Mesenchymal stem cell (in vitro differentiated cells and primary cell): ENCODE results near the gene CEMIP.

ENCODE experiments used
- DNase-seq: peaks from one replicate; pipeline ENCODE4 v3.0.0-alpha.2; 2013
- H2AFZ ChIP-seq: one replicate; pipeline ENCODE4 v1.6.1; 2013; ENCODE audit warnings: low read depth, mild to moderate bottlenecking, control low read depth, inconsistent platforms, low read length, moderate library complexity
- H2AK5ac ChIP-seq: 2 replicates; pipeline ENCODE4 v1.6.1; 2013; ENCODE audit warnings: low read length, moderate library complexity, mild to moderate bottlenecking, inconsistent platforms; ENCODE audit not compliant: severe bottlenecking
- H2BK120ac ChIP-seq: one replicate; pipeline ENCODE4 v1.6.1; 2013; ENCODE audit warnings: low read depth, mild to moderate bottlenecking, inconsistent platforms, low read length, moderate library complexity
- H2BK12ac ChIP-seq, 2 experiments: one replicate each; pipeline ENCODE4 v1.6.1; 2013; ENCODE audit warnings: inconsistent platforms in 2 of 2, low read length in 2 of 2, mild to moderate bottlenecking in 2 of 2, moderate library complexity in 2 of 2, control low read depth in 1 of 2
- H2BK15ac ChIP-seq: one replicate; pipeline ENCODE4 v1.6.1; 2013; ENCODE audit warnings: mild to moderate bottlenecking, low read depth, inconsistent platforms; ENCODE audit not compliant: poor library complexity, severe bottlenecking
- H2BK5ac ChIP-seq: 2 replicates; pipeline ENCODE4 v1.6.1; 2013; ENCODE audit warnings: low read depth, mild to moderate bottlenecking, low read length, control low read depth, inconsistent platforms; ENCODE audit not compliant: poor library complexity, severe bottlenecking
- H3K14ac ChIP-seq, 2 experiments: one replicate each; pipeline ENCODE4 v1.6.1; 2013; ENCODE audit warnings: inconsistent platforms in 2 of 2, low read length in 2 of 2, control low read depth in 1 of 2, mild to moderate bottlenecking in 1 of 2, moderate library complexity in 1 of 2
- H3K18ac ChIP-seq, 2 experiments: one replicate each; pipeline ENCODE4 v1.6.1; 2013; ENCODE audit warnings: inconsistent platforms in 2 of 2, low read length in 2 of 2, control low read depth in 1 of 2, low read depth in 1 of 2, mild to moderate bottlenecking in 1 of 2
- H3K23ac ChIP-seq, 2 experiments: one replicate each; pipeline ENCODE4 v1.6.1; 2013; ENCODE audit warnings: inconsistent platforms in 2 of 2, low read length in 2 of 2, mild to moderate bottlenecking in 2 of 2, moderate library complexity in 2 of 2, control low read depth in 1 of 2
- H3K27ac ChIP-seq: 2 replicates; pipeline ENCODE4 v1.5.1; 2013; ENCODE audit warnings: mild to moderate bottlenecking, moderate library complexity, low read length, control low read depth, inconsistent platforms; ENCODE audit not compliant: poor library complexity, severe bottlenecking
- H3K27me3 ChIP-seq, 2 experiments: 2 replicates each; pipeline versions ENCODE4 v1.6.1 to v1.7.0; 2013; ENCODE audit warnings: low read length in 2 of 2, mild to moderate bottlenecking in 2 of 2, moderate library complexity in 2 of 2, control low read depth in 1 of 2, inconsistent platforms in 1 of 2; ENCODE audit not compliant: control insufficient read depth in 1 of 2, insufficient read depth in 1 of 2
- H3K36me3 ChIP-seq, 2 experiments: 2 replicates each; pipeline versions ENCODE4 v1.6.1 to v1.7.0; 2013; ENCODE audit warnings: low read length in 2 of 2, control low read depth in 1 of 2, inconsistent platforms in 1 of 2, low read depth in 1 of 2, mild to moderate bottlenecking in 1 of 2; ENCODE audit not compliant: insufficient read depth in 2 of 2, control insufficient read depth in 1 of 2
- H3K4ac ChIP-seq, 2 experiments: one replicate each; pipeline ENCODE4 v1.6.1; 2013; ENCODE audit warnings: inconsistent platforms in 2 of 2, low read length in 2 of 2, mild to moderate bottlenecking in 2 of 2, moderate library complexity in 2 of 2, control low read depth in 1 of 2, low read depth in 1 of 2
- H3K4me1 ChIP-seq: 2 replicates; pipeline ENCODE4 v1.6.1; 2013; ENCODE audit warnings: low read depth, low read length, control low read depth; ENCODE audit not compliant: control insufficient read depth, insufficient read depth
- H3K4me2 ChIP-seq: 2 replicates; pipeline ENCODE4 v1.6.1; 2013; ENCODE audit warnings: low read length, mild to moderate bottlenecking, inconsistent platforms; ENCODE audit not compliant: poor library complexity, severe bottlenecking
- H3K4me3 ChIP-seq, 2 experiments: 2 replicates each; pipeline versions ENCODE4 v1.5.1 to v1.7.0; 2013; ENCODE audit warnings: low read length in 2 of 2, mild to moderate bottlenecking in 2 of 2, control low read depth in 1 of 2, low read depth in 1 of 2; ENCODE audit not compliant: insufficient read depth in 1 of 2
- H3K79me1 ChIP-seq: replicated peaks from 2 replicates; pipeline ENCODE4 v1.6.1; 2013; ENCODE audit warnings: mild to moderate bottlenecking, control low read depth, low read length, inconsistent platforms; ENCODE audit not compliant: poor library complexity, severe bottlenecking
- H3K9ac ChIP-seq: 2 replicates; pipeline ENCODE4 v1.7.0; 2013; ENCODE audit warnings: mild to moderate bottlenecking, low read length, moderate library complexity
- H3K9me3 ChIP-seq: 2 replicates; pipeline ENCODE4 v1.7.0; 2013; ENCODE audit warnings: mild to moderate bottlenecking, low read length; ENCODE audit not compliant: control insufficient read depth
- H4K8ac ChIP-seq: one replicate; pipeline ENCODE4 v1.6.1; 2013; ENCODE audit warnings: inconsistent platforms, mild to moderate bottlenecking, low read length, moderate library complexity
- H4K91ac ChIP-seq: one replicate; pipeline ENCODE4 v1.6.1; 2013; ENCODE audit warnings: mild to moderate bottlenecking, low read length, inconsistent platforms
- WGBS: methylation state at CpG from one replicate; pipeline ENCODE4 v1.1.7; 2013; ENCODE audit warnings: mixed read lengths; 5-methylcytosine and 5-hydroxymethylcytosine counted together

The CEMIP gene

DNA sequence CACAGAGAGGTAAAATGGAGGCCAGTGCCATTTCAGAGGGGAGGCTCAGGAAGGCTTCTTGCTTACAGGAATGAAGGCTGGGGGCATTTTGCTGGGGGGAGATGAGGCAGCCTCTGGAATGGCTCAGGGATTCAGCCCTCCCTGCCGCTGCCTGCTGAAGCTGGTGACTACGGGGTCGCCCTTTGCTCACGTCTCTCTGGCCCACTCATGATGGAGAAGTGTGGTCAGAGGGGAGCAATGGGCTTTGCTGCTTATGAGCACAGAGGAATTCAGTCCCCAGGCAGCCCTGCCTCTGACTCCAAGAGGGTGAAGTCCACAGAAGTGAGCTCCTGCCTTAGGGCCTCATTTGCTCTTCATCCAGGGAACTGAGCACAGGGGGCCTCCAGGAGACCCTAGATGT is 170.6 kb downstream of the CEMIP start:
- Histone ChIP-seq H3K9ac (no peak overlapping the region), H3K36me3 (peaks cover 54 to 86% of the 10 kb centered on the region in 2 experiments), H4K8ac (no peak overlapping the region), H3K27ac (no peak overlapping the region), H3K23ac (no peak overlapping the region), H2BK5ac (no peak overlapping the region), H3K27me3 (no peaks in the 10 kb centered on the region), H2BK12ac (no peak overlapping the region), H3K14ac (no peak overlapping the region), H3K4ac (no peak overlapping the region), H2AK5ac (no peak overlapping the region), H3K79me1 (peaks cover 4% of the 10 kb centered on the region), H3K4me2 (no peak overlapping the region), H2AFZ (no peak overlapping the region), H3K4me3 (no peak overlapping the region), H4K91ac (no peak overlapping the region), H3K9me3 (no peaks in the 10 kb centered on the region), H3K18ac (no peak overlapping the region), H2BK15ac (no peak overlapping the region), H3K4me1 (peaks cover 2% of the 10 kb centered on the region), H2BK120ac (no peak overlapping the region)
- no peak for DNase-seq
- 94% methylated on average over 4 of the region's 4 CpGs for WGBS

- 96% methylated on average over 6 of the region's 8 CpGs for WGBS
- Histone ChIP-seq H3K79me1 (peaks cover 4% of the 10 kb centered on the region), H3K23ac (no peak overlapping the region), H3K36me3 (peaks cover 50 to 79% of the 10 kb centered on the region in 2 experiments), H2BK5ac (no peak overlapping the region), H2BK15ac (no peak overlapping the region), H3K4me2 (no peak overlapping the region), H2BK12ac (no peak overlapping the region), H3K14ac (no peak overlapping the region), H4K91ac (no peak overlapping the region), H3K27ac (no peak overlapping the region), H4K8ac (no peak overlapping the region), H3K27me3 (no peaks in the 10 kb centered on the region), H2AK5ac (no peak overlapping the region), H3K18ac (no peak overlapping the region), H3K4me3 (no peak overlapping the region), H2BK120ac (no peak overlapping the region), H3K4ac (no peak overlapping the region), H3K9ac (no peak overlapping the region), H3K9me3 (no peaks in the 10 kb centered on the region), H3K4me1 (peaks cover 3% of the 10 kb centered on the region), H2AFZ (no peak overlapping the region)
- no peak for DNase-seq
Measured at GRCh38 chr15:80950291-80951078, 171.3 kb downstream of the CEMIP start.

- Histone ChIP-seq H3K4me2 (no peak overlapping the region), H4K8ac (no peak overlapping the region), H2BK12ac (no peak overlapping the region), H3K14ac (no peak overlapping the region), H2BK15ac (no peak overlapping the region), H4K91ac (no peak overlapping the region), H3K9me3 (no peaks in the 10 kb centered on the region), H2BK120ac (no peak overlapping the region), H3K79me1 (peaks cover 5% of the 10 kb centered on the region), H3K4me1 (peaks cover 7% of the 10 kb centered on the region), H3K36me3 (peaks cover 44 to 64% of the 10 kb centered on the region in 2 experiments), H2AK5ac (no peak overlapping the region), H3K9ac (no peak overlapping the region), H3K4ac (no peak overlapping the region), H2AFZ (no peak overlapping the region), H3K4me3 (no peak overlapping the region), H3K27me3 (no peaks in the 10 kb centered on the region), H2BK5ac (no peak overlapping the region), H3K23ac (no peak overlapping the region), H3K27ac (no peak overlapping the region), H3K18ac (no peak overlapping the region)
- DNase-seq = no peak
- 86% methylated on average over 5 of the region's 5 CpGs for WGBS
Measured at GRCh38 chr15:80951941-80952340, 172.8 kb downstream of the CEMIP start.

DNA sequence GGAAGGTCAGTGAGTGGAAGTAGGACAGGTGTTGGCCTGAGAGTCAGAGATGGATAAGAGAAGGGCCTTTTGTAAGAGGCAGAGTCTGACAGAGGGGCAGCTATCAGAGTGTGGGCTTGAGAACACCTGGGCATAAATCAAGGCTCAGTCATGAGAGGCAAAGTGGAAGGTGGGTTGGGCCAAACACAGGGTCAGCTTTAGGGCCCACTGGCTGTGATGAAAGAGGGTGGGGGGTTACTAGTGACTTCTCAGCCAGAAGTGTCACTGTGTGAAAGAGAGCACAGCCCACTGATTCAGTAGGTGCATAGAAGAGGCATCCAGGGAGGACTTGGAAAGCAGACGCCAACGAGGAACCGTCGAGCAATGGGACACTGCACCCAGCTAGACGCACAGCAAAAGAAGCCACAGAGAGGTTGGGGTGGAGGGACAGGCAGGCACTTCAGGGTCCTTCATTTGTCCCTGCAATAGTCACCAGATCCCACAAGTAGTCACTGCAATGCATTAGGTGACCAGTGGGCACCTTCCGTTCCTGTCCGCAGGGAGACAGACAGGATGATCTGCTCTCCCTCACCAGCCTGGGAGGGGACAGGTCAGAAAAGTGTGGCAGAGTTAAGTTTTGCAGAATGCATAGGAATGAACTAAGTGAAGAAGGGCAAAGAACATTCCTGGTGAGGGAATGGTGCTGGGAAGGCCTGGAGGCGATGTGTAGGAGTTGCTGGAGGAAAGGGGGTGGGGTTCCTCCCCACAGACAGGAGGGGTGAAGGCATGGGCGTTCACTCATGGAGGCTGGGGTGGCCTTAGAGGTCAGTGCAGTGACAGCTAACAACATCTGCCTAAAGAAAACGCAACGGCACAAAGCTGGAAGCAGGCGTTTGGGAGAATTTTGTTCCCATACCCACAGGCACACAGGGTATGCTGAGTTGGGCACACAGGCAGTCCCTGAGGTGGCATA is 174.1 kb downstream of the CEMIP start:
- Histone ChIP-seq H3K18ac (no peak overlapping the region), H3K23ac (peak overlapping the region in 1 of 2 experiments; percentile 46), H2BK12ac (no peak overlapping the region), H3K14ac (no peak overlapping the region), H3K79me1 (peaks cover 7% of the 10 kb centered on the region), H3K36me3 (peaks cover 36 to 51% of the 10 kb centered on the region in 2 experiments), H3K4ac (no peak overlapping the region), H2BK120ac (no peak overlapping the region), H4K8ac (no peak overlapping the region), H2BK5ac (no peak overlapping the region), H3K9me3 (no peaks in the 10 kb centered on the region), H3K27me3 (no peaks in the 10 kb centered on the region), H4K91ac (peak overlapping the region; percentile 11), H3K4me1 (peaks cover 7% of the 10 kb centered on the region), H2BK15ac (no peak overlapping the region), H3K27ac (no peak overlapping the region), H3K4me2 (no peak overlapping the region), H2AK5ac (no peak overlapping the region), H2AFZ (no peak overlapping the region), H3K4me3 (no peak overlapping the region), H3K9ac (no peak overlapping the region)
- WGBS = 96% methylated on average over 12 of the region's 12 CpGs
- DNase-seq = no peak
